IMR-90 (cell line): ENCODE measurements around the gene EIF4A3.

ENCODE experiments used
- BHLHE40 ChIP-seq: fragments of 150-350 bp; IDR thresholded peaks from 2 replicates; pipeline ENCODE4 v1.6.1; 2016; ENCODE audit warnings: mild to moderate bottlenecking, low read depth, low read length
- CTCF ChIP-seq: conservative IDR thresholded peaks from 2 replicates; pipeline ENCODE4 v1.5.1; 2012; ENCODE audit warnings: mild to moderate bottlenecking, low read depth, low read length, improper control_type of control experiment
- MXI1 ChIP-seq: IDR thresholded peaks from 2 replicates; pipeline ENCODE4 v1.6.1; 2012; ENCODE audit warnings: low read depth, mild to moderate bottlenecking, low read length, moderate library complexity, borderline replicate concordance
- POLR2A ChIP-seq: IDR thresholded peaks from 2 replicates; pipeline ENCODE4 v1.6.1; 2012; ENCODE audit warnings: mild to moderate bottlenecking, low read depth, low read length
- RAD21 ChIP-seq: IDR thresholded peaks from 2 replicates; pipeline ENCODE4 v1.6.1; 2012; ENCODE audit warnings: low read length, improper control_type of control experiment
- RFX5 ChIP-seq: IDR thresholded peaks from 2 replicates; pipeline ENCODE4 v1.8.0; 2012; ENCODE audit warnings: low read depth, mild to moderate bottlenecking, low read length, moderate library complexity

GRCh38 chr17:80106751-80107150 is 40.2 kb downstream of the EIF4A3 start:
- no peak for TF ChIP-seq CTCF
- no peak for TF ChIP-seq BHLHE40
- no peak for TF ChIP-seq POLR2A
- no peak for TF ChIP-seq RFX5
- TF ChIP-seq MXI1, result no peak
- no peak for TF ChIP-seq RAD21
